Measurements from ENCODE around the gene MTCH1. TPM values are rescaled to one million over a fixed set of nuclear protein-coding genes. Genes with fewer than 3 reads are reported as not detected.
A peak's percentile ranks its signal among the peaks of the same experiment; 100 is the strongest.
"Not testable (repeated sequence)": the region's sequence is repeated elsewhere in the genome, so short reads cannot be mapped to it uniquely, and the experiment has no call there.

The MTCH1 gene
- total RNA-seq, 2 donors from 2014 or later = 178 to 214 TPM

DNA sequence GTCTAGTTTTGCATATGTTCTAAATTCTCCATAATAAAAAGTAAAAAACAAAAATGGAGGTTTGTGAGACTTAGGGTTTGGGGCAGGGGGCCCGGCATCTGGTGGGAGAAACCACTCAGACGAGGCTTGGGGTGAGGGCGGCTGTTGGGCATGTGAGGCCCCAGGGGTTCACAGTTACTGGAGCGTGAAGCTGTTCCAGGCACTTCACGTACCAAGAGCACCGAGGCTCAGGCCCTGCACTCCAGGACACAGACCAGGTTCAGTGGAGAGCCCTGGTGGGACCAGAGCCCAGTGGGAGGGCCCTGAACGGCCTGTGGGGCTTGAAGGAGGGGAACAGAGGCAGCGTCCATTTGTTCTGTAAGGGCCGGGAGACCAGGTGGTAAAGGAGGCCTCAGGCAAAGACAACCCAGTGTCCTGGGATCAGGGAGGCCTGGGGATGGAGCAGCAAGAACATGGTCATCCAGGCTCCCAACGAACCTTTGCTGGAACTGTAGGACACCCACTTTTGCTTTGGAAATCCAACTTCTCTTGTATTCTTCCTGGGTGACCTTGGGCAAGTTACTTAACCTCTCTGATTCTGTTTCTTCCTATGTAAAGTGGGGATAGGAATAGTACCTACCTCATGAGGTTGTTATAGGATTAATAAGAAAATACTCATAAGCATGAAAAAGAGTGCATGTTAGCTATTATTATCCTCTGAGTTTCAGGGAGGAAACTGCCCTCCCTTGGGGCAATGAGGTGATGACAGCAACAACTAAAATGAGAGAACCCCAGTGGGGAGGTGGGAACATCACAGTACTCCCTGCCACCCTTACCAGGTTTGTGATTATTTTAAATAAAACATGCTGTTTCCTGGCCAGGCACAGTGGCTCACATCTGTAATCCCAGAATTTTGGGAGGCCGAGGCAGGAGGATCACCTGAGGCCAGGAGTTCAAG, 18.3 kb upstream of the MTCH1 start:
- DNase-seq (no peak), ATAC-seq (no peak)
- intact Hi-C loops (cut with DNase I) = no loop called here

DNA sequence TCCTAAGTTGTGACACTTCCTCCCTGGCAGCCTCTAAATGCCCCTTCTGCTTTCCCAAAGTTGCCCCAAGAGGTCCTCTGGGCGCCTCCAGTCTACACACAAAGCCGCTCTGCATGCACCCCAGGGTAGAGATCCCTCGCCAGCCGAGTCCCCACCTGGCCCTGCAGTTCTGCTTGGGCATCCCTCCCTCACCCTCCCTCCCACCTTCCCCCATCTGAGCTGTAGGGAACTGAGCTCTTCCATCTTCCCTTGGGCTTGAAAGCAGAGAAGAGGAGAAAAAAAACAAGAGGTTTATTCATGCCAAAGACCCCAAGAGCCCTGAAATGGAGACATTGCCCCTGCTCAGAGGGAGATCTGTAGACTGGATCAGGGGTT, 13.7 kb upstream of the MTCH1 start:
- DNase-seq = no peak
- intact Hi-C loops (cut with DNase I) = no loop called here

DNA sequence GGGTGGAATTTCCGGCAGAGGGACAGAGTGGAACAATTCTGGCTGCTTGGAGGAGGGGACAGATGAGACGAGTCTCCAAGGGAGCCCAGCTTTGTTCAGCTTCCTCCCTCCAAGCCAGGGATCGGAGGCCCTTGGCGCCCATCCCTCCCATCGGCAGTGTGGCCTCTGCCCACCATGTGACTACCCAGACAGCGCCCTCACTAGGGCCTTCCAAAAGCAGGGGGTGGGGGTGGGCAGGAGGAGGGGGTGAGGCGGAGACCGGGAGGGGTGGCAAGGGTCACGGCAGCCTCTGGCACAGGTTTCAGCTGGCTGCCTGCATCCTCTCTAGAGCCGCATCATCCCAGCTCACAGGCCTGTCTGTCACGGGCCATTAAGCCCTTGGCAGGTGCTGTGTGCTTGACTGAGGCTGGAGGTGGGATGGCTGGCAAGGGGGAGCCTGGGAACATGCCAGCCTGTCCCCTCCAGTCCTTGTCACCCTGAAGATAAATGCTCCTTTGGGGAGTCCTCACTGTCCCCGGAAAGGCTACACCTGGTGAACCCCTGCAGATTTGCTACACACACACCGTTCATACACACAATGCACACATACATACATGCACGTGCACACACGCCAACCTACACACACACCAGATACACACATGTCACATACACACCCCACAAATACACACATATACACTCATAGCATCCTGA, 13.2 kb upstream of the MTCH1 start:
- DNase-seq = no peak
- intact Hi-C loops (cut with DNase I) = no loop called here
- ATAC-seq = peak; percentile 5 to 25

More for the DNA sequence above, 13.7 kb upstream of the MTCH1 start:
- ATAC-seq = no peak

DNA sequence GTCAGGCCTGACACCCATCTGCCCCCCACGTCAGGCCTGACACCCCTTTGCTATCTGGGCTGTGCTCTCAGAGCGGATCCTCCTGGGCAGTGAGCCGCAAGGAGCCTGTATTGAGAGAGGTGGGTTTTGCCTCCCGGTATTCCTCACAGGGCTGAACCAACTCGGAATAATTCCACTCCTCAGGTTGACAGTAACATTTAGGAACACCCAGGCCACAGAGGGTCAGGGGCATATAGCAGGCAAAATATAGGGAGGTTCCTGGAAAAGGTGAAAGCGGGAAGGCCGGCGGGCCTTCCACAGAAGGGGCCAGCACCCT, 12.7 kb upstream of the MTCH1 start:
- intact Hi-C loops (cut with DNase I) = no loop called here

DNA sequence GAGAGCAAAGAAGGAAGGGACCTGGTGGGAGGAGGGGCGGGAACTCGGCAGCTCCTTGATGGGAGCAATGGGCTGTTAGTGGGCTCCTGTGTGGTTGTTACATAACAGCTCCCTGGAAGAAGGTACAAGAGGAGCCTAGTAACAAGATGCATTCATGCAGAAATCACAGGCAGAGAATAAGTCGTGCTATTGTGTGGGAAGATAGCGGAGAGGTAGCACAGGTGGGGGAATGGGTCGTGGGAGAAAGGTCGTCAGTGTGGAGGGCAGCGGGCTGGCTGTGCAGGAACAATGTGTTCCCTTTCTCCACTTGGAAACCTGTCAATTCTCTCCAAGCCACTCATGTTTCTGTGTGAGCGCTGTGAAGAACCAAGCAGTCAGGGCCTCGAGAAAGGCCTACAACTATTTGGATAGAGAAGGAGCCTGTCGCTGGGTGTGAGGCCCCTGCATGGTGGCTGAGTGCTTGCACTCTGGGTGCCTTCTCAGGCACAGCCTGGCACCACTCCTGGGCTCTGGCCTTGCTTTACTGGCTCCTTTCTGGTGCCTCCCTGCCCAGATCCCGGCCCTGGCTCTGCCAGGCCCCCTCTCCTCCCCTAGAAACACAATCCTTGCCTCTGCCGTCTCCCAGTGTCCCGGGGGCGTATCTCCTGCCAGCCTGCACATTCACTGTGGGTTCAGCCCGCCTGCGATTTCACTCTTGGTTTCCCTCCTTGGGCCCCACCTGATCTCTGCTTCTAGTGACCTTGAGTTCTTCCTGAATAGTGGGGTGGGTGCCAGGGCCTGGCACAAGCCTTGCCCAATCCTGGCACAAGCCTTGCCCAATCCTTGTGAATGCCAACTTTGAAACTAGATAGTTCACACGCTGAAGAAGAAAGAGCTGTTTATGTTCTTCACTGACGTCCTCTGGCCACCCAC, 12.1 kb upstream of the MTCH1 start:
- intact Hi-C loops (cut with DNase I) = no loop called here
- DNase-seq = peak; percentile 65
- peak; percentile 82 to 88 for ATAC-seq

More for the DNA sequence above, 12.7 kb upstream of the MTCH1 start:
- peak in 1 of 2 donors; percentile 72 for ATAC-seq
- no peak for DNase-seq

DNA sequence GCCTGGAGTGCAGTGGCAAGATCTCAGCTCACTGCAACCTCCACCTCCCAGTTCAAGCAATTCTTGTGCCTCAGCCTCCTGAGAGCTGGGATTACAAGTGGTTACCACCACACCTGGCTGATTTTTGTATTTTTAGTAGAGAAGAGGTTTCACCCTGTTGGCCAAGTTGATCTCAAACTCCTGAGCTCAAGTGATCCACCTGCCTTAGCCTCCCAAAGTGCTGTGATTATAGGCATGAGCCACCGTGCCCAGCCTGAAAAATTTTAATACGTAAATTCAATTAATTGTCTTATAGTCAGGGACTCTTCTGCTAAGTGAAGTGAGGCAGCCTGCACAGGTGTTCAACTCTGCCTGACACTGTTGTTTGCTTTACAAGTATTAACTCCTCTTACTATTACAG, 4.4 kb upstream of the MTCH1 start:
- ATAC-seq; DNase-seq; intact Hi-C loops (cut with DNase I): not testable (repeated sequence)

DNA sequence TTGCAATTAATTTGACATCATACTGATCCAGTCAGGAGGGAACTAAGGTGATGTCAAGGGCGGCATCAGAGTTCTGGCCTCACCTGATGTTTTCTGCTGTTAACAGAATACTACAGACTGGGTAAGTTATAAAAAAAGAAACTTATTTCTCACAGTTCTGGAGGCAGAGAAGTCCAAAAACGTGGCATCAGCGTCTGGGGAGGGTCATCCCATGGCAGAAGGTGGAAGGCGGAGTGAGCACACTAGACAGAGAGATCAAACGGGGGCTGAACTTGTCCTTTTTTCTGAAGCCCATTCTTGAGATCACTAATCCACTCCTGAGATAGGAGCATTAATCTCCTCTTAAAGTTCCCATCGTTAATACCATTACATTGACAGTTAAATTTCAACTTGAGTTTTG, 3.3 kb upstream of the MTCH1 start:
- ATAC-seq (no peak), DNase-seq (no peak)
- intact Hi-C loops (cut with DNase I) = no loop called here

DNA sequence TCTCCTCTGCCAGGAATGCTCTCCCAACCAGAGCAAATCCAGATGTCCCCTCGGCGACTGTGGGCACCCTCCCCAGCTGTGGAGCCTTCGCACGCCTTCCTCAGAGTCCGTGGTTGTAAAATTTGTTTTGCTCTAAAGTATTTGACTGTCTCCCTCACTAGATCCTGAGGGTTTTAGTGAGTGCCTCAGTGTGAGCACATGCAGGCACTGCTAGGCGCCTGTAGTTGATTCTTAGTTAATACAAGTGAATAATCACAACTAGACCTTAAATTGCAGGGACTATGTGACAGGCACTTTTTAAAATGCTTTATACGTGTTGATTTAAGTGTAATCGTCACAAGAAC, 680 bp upstream of the MTCH1 start:
- no peak for DNase-seq
- intact Hi-C loops (cut with DNase I) = no loop called here
- no peak for ATAC-seq

DNA sequence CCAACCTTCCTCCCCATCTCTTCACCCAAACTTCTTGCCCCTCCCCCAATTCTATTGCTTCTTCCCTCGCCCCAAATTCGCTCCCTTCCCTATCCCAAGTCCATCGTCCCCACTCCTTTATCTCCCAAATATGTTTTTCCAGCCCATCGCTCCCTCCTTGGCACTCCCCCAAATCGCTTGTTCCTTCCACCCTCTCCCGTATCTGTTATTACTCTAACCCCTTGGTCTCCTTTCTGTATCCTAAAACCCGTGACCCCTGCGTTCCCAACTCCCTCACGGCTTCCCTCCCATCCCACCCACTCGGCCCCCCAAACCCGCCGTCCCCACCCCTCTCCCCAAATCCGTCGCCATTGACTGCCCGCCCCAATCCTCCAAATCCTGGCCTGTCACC, 584 bp downstream of the MTCH1 start:
- no peak for ATAC-seq
- intact Hi-C loops (cut with DNase I) = no loop called here
- no peak for DNase-seq

DNA sequence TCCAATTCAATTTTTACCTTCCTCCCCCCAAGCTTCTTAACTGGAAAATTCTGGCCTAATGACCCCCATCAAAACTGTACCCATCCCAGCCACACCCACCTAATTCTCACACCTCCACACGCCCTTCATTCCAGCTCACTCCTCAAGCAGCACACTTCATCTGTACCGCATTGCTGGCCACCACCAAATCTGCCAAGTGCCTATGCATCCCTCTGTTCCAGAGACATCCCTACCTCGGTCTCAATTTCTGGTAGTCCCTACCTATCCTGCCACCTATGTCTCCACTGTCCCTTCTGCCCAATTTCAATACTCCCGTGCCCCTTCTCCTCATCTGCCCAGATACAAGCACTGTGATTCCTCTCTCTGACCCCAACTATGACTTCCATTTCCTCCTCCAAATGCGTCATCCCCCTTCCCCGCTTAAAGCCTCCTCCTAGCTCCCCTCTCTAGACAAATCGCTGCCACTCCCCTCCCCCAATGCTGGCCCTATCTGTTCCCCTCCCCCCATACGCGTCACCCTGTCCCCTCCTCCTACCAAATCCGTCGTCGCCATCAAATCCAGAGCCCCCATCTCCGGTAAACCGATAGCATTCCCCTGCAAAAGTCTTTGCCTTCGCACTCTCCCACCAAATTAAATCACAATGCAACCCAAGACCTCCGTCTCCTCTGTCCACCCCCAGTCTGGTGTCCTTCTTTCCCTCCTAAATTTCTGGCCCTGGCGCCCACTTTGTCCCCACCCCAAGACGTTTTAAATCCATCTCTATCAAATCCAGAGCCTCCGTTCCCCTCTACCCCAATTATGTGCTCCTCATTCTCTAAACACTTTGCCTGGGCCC, 1.2 kb downstream of the MTCH1 start:
- peak; percentile 71 for DNase-seq
- intact Hi-C loops (cut with DNase I) = loop anchor here (5.0 kb wide), 1 partner anchor 97 kb away; the partner anchor contains the start of gene C6orf89 (in 2 of the 2)
- peak; percentile 13 to 19 for ATAC-seq

DNA sequence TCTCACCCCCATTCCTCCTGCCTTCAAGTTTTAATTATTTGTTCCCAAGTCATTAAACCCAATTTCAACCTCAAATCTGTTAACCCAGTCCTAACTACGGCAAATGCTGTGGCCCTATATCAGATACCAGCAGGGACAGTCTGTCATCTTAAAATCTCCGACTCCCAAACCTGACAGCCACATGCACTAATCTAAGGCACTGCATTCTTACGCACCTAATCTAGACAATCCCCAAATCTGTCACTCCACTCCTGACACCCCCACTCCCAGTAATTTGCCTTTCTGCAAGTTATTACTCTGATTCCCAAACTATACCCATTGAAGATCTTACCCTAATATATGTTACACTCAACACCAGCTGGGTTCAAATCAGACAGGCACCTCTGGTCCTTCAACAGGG, 2.5 kb downstream of the MTCH1 start:
- intact Hi-C loops (cut with DNase I) = loop anchor here (5.0 kb wide), 1 partner anchor 96 kb away; the partner anchor contains the start of gene C6orf89 (in 2 of the 2)
- ATAC-seq (no peak), DNase-seq (no peak)

DNA sequence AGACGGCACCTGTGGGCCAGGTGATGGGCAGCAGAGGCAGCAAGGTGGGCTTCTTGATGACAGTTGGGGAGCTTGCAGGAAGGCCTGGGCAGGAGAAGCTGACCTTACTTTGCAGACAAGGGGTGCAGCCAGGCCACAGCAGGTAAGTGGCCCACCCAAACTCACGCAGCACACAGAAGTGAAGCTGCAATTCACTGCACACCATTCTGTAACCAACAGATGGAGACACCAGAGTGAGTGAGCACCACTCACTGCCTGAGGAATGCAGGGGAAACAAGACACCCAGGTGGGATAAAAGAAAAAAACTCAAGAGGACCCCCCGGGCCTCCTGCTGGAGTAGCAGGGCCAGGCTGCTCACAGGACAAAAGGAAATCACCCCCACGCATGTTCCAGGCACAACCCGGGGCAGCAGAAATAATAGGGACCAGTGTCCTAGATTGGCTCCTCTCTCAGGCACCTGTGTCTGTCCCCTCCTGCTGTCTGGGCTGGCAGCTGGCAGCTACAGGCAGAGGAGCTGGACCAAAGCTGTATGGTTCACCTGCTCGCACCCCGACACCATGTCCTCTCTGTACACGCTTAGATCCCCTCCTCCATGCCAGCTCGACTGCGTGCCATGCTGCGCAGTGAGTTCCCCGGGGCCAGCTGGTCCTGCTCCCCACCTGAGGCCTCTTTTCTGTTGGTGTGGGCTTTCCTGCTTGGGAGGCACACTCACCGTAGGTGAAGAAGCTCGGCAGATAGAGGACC, 4.9 kb downstream of the MTCH1 start:
- no peak for DNase-seq
- intact Hi-C loops (cut with DNase I) = loop anchor here (5.0 kb wide), 1 partner anchor 94 kb away; the partner anchor contains the start of gene C6orf89 (in 2 of the 2)
- ATAC-seq = no peak

DNA sequence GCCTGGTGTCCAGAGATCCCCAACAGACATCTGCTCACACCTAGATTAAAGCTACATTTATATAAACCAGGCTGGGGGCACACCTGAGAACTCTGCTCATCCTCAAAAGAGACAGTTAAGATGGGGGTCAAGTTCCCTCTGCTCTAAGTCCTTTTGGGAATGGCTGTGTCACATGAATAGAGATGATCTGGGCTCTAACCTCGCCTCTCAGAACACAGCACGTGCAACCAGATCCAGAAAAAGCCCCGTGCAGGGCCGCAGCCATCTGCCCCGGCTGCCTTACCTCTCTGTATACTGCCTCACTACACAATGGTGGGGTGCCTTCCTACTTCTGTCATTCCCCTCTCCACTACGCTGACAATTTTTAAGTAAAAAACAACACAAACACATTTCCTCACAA, 5.9 kb downstream of the MTCH1 start:
- ATAC-seq (no peak), DNase-seq (no peak)
- intact Hi-C loops (cut with DNase I) = loop anchor here (5.0 kb wide), 1 partner anchor 93 kb away; the partner anchor contains the start of gene C6orf89 (in 2 of the 2)

DNA sequence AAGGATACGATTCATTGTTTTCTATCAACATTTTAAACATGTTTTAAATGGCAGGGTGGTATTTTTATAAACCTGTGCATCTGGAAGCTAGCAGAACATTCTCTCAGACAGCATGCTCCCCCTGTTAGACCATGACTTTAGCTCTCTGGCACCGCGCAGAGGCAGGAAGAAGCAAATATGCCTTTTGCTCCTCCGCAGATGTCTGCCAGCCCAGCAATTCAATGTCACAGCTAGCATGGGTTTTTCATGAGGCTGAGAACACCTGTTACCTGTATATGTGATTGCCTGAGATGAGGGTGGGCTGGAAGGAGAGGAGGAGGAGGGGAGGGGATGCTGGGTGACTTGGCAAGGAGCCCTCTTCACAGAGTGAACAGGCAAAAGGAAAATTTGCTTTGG, 6.7 kb downstream of the MTCH1 start:
- intact Hi-C loops (cut with DNase I) = loop anchor here in 1 of 2 donors (5.0 kb wide), 1 partner anchor 72 kb away; no protein-coding TSS in a partner anchor
- peak; percentile 59 to 67 for ATAC-seq
- DNase-seq = no peak

DNA sequence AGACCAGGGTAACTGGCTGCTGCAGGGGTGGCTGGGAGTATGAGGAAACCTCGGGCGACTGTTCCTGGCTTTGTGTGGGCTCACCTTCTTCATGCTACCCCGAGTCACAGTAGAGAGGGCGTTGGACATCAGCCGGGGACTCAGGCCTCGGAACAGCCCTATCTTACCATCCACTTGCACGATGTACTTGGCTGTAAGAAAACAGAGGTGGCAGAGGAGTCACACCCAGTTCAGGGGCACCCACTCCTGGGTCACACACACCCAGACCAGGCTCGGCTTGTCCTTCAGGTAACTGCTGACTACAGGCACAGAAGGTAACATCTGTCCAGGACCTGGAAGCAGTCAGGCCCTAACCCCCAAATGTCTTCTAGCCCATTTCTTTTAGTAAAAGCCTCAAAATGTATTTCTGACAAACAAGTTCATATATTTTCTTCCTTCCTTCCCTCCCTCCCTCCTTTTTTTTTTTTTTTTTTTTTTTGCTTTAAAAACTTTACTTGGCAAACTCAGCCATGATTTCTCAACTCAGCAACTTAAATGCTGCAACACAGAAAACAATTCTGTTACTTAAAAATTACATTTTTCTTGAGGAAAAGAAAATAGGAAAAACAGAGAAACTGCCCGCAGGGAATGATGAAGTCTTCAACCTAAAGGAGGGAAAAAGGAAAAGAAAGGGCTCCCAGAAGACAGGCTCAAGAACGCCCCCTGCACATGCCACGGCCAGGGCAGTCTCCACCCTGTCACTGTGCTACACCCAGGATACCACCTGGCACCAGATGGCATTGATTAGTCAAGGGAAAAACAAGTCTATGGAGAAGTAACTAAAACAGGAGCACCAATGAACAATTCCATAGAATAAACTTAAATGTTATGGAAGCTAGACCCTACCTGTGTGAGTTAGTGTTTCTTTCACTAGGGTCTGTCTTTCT, 7.3 kb downstream of the MTCH1 start:
- DNase-seq = no peak
- no peak for ATAC-seq
- intact Hi-C loops (cut with DNase I) = loop anchor here in 1 of 2 donors (5.0 kb wide), 1 partner anchor 71 kb away; no protein-coding TSS in a partner anchor

DNA sequence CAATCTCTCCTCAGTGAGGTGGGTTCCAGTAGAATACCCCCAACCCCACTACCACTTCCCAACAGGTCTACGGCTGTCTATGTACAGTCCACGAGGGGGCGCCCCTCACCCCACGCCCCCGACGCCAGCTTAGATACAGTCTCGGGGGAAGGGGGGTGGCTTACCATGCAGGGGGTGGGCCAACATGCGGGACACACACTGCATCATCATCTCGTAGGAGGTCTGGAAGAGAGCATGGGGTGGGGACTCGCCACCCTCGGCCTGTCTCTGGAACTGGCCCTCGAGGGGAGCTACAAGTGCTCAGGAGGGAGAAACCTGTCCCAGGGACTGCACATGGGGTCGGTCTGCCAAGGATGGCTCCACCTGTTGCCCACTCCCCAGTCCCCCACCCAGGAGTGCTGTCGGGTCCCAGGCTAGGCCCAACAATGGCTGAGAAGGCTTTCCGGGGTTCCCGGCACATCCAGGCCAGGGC, 8.5 kb downstream of the MTCH1 start:
- intact Hi-C loops (cut with DNase I) = loop anchor here in 1 of 2 donors (5.0 kb wide), 1 partner anchor 70 kb away; no protein-coding TSS in a partner anchor
- DNase-seq = no peak
- no peak for ATAC-seq

Measured in left cardiac atrium (tissue), 4 donors.